Activated CD4-positive, alpha-beta T cell treated with anti-CD3 and anti-CD28 coated beads, Interleukin-2, amount 50 U/mL, for 48 hours (primary cell): ENCODE results near the gene RELT.
"Not testable (repeated sequence)": the region's sequence is repeated elsewhere in the genome, so short reads cannot be mapped to it uniquely, and the experiment has no call there.

Source experiments
- DNase-seq, 2 experiments: peaks; one replicate each; pipeline ENCODE4 v3.0.0-alpha.2; 2020

The RELT gene

GRCh38 chr11:73404506-73405145, 28.4 kb downstream of the RELT start:
- no peak for DNase-seq

GRCh38 chr11:73405146-73405510, 28.9 kb downstream of the RELT start:
- no peak for DNase-seq

GRCh38 chr11:73406131-73406530, 29.9 kb downstream of the RELT start:
- DNase-seq, result no peak

GRCh38 chr11:73406619-73407018, 30.4 kb downstream of the RELT start:
- DNase-seq, result no peak

- no peak for DNase-seq
Observed at GRCh38 chr11:73409431-73409830, 33.2 kb downstream of the RELT start.

- no peak for DNase-seq
Observed at GRCh38 chr11:73410627-73411026, 34.4 kb downstream of the RELT start.

GRCh38 chr11:73411031-73411430, 34.8 kb downstream of the RELT start:
- DNase-seq, result no peak

- no peak for DNase-seq
Observed at GRCh38 chr11:73412308-73412707, 36.1 kb downstream of the RELT start.

- no peak for DNase-seq
Observed at GRCh38 chr11:73413256-73413655, 37.1 kb downstream of the RELT start.

- no peak for DNase-seq
Observed at GRCh38 chr11:73414977-73415651, 38.9 kb downstream of the RELT start.

- no peak for DNase-seq
Observed at GRCh38 chr11:73415854-73416615, 39.8 kb downstream of the RELT start.

GRCh38 chr11:73416786-73417185, 40.6 kb downstream of the RELT start:
- no peak for DNase-seq

GRCh38 chr11:73420136-73420535, 43.9 kb downstream of the RELT start:
- no peak for DNase-seq

GRCh38 chr11:73422886-73423285, 46.7 kb downstream of the RELT start:
- DNase-seq, result no peak

GRCh38 chr11:73423506-73423905, 47.3 kb downstream of the RELT start:
- no peak for DNase-seq

GRCh38 chr11:73425108-73425507, 48.9 kb downstream of the RELT start:
- no peak for DNase-seq

- no peak for DNase-seq
Observed at GRCh38 chr11:73426219-73426850, 50.1 kb downstream of the RELT start.

GRCh38 chr11:73428227-73428626, 52.0 kb downstream of the RELT start:
- no peak for DNase-seq

- DNase-seq, result no peak
Observed at GRCh38 chr11:73428699-73429098, 52.5 kb downstream of the RELT start.

- no peak for DNase-seq
Observed at GRCh38 chr11:73429121-73429750, 53.0 kb downstream of the RELT start.

- no peak for DNase-seq
Observed at GRCh38 chr11:73430326-73430725, 54.1 kb downstream of the RELT start.

GRCh38 chr11:73431396-73431795, 55.2 kb downstream of the RELT start:
- DNase-seq, result no peak

GRCh38 chr11:73436859-73437258, 60.7 kb downstream of the RELT start:
- not testable (repeated sequence) for DNase-seq
